CD4-positive, alpha-beta memory T cell (primary cell): ENCODE data around the gene KIF4A. TPM values are rescaled to one million over a fixed set of nuclear protein-coding genes. Genes with fewer than 3 reads are reported as not detected.
A peak's percentile ranks its signal among the peaks of the same experiment; 100 is the strongest.

Experiments
- CTCF ChIA-PET: fragments of 350-600 bp; sonication (Branson Sonifier 250); formaldehyde crosslinking; loops from one replicate; lab custom pipeline; 2021; ENCODE audit warnings: inconsistent platforms; ENCODE audit not compliant: partially characterized antibody; lab: Charles Lee
- POLR2A ChIA-PET: fragments of 350-600 bp; sonication (Branson Sonifier 250); formaldehyde crosslinking; loops from one replicate; lab custom pipeline; 2021; ENCODE audit not compliant: partially characterized antibody; lab: Charles Lee
- DNase-seq, 5 donors: peaks; one replicate each; pipeline versions ENCODE4 v3.0.0 to v3.0.0-alpha.2; 2020 to 2022; ENCODE audit warnings: mixed read lengths in 1 of 5
- H3K27ac ChIP-seq: one replicate; pipeline ENCODE4 v1.7.0; 2013; ENCODE audit warnings: low read depth, low read length
- H3K27me3 ChIP-seq: 2 replicates; pipeline ENCODE4 v1.7.0; 2013; ENCODE audit warnings: mild to moderate bottlenecking, low read length, moderate library complexity; ENCODE audit not compliant: insufficient read depth
- H3K36me3 ChIP-seq: 2 replicates; pipeline ENCODE4 v1.7.0; 2013; ENCODE audit warnings: mild to moderate bottlenecking, low read length, moderate library complexity; ENCODE audit not compliant: insufficient read depth
- H3K4me1 ChIP-seq: 2 replicates; pipeline ENCODE4 v1.7.0; 2013; ENCODE audit warnings: mild to moderate bottlenecking, low read length, moderate library complexity; ENCODE audit not compliant: insufficient read depth
- H3K4me3 ChIP-seq, 2 donors: one replicate each; pipeline ENCODE4 v1.7.0; 2013; ENCODE audit warnings: low read length in 2 of 2, mild to moderate bottlenecking in 1 of 2
- H3K9me3 ChIP-seq, 2 donors: one replicate each; pipeline ENCODE4 v1.7.0; 2013; ENCODE audit warnings: low read length in 2 of 2, control low read depth in 1 of 2; ENCODE audit not compliant: control insufficient read depth in 1 of 2
- H3K27ac Mint-ChIP-seq, 7 donors: one replicate each; pipeline ENCODE4 v1.8.0; 2020 to 2021; ENCODE audit warnings: mixed read lengths in 7 of 7, mild to moderate bottlenecking in 6 of 7, inconsistent platforms in 3 of 7, moderate library complexity in 3 of 7
- H3K27me3 Mint-ChIP-seq, 2 donors: one replicate each; pipeline ENCODE4 v1.8.0; 2020 to 2021; ENCODE audit warnings: mixed read lengths in 2 of 2
- H3K36me3 Mint-ChIP-seq, 2 donors: one replicate each; pipeline ENCODE4 v1.8.0; 2020 to 2021; ENCODE audit warnings: mixed read lengths in 2 of 2, inconsistent platforms in 1 of 2, mild to moderate bottlenecking in 1 of 2
- H3K4me1 Mint-ChIP-seq, 4 donors: one replicate each; pipeline ENCODE4 v1.8.0; 2020 to 2021; ENCODE audit warnings: mixed read lengths in 4 of 4, mild to moderate bottlenecking in 1 of 4
- H3K4me3 Mint-ChIP-seq, 8 donors: one replicate each; pipeline ENCODE4 v1.8.0; 2020 to 2021; ENCODE audit warnings: mixed read lengths in 8 of 8, mild to moderate bottlenecking in 7 of 8, moderate library complexity in 6 of 8, inconsistent platforms in 3 of 8
- H3K9me3 Mint-ChIP-seq, 8 donors: one replicate each; pipeline ENCODE4 v1.8.0; 2020 to 2021; ENCODE audit warnings: mixed read lengths in 8 of 8, mild to moderate bottlenecking in 5 of 8, inconsistent platforms in 3 of 8, moderate library complexity in 1 of 8
- intact Hi-C: fragments of 100-400 bp; cut with micrococcal nuclease; formaldehyde crosslinking; loops from one replicate; pipeline ENCODE4 v1.15.1; 2023
- polyA plus RNA-seq, 2 donors: library from polyadenylated mRNA; unstranded; fragments of 300-500 nt; fragmentation: Illumina TruSeq; gene quantifications; one replicate each; pipeline ENCODE4 v1.2.3, GENCODE V29; 2021
- total RNA-seq, 2 experiments: library from RNA; stranded (reverse); gene quantifications; one replicate each; pipeline ENCODE4 v1.2.3, GENCODE V29; 2021

Gene KIF4A
- total and polyA plus RNA-seq, 4 experiments from 2014 or later = 0.08 to 0.17 TPM; not detected in 2

DNA sequence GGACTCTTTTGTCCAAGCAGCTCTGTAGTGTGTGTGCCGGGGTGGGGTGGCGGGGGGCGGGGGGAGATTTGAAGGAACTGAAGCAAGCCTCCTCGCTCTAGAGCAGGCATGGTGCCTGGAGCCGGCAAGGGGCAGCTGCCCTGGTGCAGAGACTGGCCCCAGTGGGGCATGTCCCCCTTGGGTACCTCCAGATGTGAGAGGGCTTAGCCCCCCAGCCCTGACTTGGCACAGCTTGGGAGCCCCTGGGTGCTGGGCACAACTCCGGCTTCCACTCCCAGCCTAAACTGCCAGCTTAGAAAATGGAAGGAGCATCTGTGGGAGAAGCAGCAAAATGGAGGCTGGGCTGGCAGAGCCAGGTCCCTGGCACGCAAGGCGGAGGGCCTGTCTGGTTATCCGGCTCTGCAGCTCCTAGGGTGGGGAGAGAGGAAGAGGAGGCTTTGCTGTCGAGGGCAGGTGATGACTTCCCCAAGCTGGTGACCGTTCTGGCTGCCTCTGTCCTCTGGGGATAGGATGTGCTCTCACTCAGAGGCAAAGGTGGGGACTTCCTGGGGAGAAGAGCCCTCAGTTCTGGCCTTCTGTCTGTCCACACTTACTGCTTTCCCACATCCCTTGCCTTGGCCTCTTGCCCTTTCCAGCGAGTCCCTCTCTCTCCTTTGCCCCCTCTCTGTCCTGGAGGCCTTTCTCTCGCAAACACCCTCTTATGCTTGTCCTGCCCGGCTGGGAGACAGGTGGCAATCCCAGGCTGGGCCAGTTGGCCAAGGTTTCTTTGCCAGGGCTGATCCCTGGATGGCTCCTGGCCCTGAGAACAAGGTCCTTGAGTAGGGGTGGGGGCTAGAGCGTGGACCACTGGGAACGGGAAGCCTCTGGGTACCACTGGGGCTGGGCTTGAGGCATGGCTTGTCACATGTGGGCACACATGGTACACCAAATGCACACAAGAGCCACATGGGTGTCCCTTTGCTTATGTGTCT is 156.8 kb downstream of the KIF4A start:
- H3K9me3 Mint-ChIP-seq = no peaks in the 10 kb centered on the region
- Histone ChIP-seq H3K4me1 (peaks cover 2% of the 10 kb centered on the region), H3K36me3 (no peaks in the 10 kb centered on the region), H3K9me3 (no peaks in the 10 kb centered on the region), H3K27ac (no peak overlapping the region), H3K27me3 (peaks cover 4% of the 10 kb centered on the region), H3K4me3 (no peak overlapping the region)
- intact Hi-C loops = no loop called here
- DNase-seq = no peak
- H3K36me3 Mint-ChIP-seq = no peaks in the 10 kb centered on the region
- peaks cover 6 to 15% of the 10 kb centered on the region in 2 donors for H3K27me3 Mint-ChIP-seq
- CTCF ChIA-PET = interaction anchor here (0.7 to 3.1 kb wide), 2 partner anchors 9 to 218 kb away, joined by 3 to 11 read pairs; no protein-coding TSS in a partner anchor
- POLR2A ChIA-PET = no interaction called here
- H3K4me3 Mint-ChIP-seq = peak overlapping the region in 1 of 8 donors; percentile 30
- no peak overlapping the region for H3K27ac Mint-ChIP-seq
- H3K4me1 Mint-ChIP-seq = peaks cover 0 to 1% (median under 1%) of the 10 kb centered on the region in 4 donors

DNA sequence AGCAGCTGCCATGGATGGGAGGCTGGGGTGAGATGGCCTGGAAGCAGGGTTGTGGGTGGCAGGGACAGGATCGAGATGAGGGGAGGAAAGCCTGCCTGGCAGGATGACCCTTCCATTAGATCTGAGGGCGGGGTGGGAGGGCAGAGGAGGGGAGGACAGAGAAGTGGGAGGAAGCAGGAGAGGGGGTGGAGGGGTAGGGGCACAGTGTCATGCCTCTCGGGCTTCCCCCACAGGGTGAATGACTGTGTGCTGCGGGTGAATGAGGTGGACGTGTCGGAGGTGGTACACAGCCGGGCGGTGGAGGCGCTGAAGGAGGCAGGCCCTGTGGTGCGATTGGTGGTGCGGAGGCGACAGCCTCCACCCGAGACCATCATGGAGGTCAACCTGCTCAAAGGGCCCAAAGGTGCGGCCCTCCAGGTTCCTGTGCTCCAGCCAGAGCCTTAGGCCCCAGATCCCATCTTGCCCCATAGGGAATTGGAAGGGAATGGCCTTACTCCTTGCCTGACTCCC is 159.6 kb downstream of the KIF4A start:
- H3K27me3 ChIP-seq = no peaks in the 10 kb centered on the region
- no peak for DNase-seq
- no peaks in the 10 kb centered on the region for H3K9me3 ChIP-seq
- Mint-ChIP-seq H3K9me3 (no peaks in the 10 kb centered on the region), H3K27me3 (peaks cover 3 to 5% of the 10 kb centered on the region in 2 donors), H3K36me3 (no peaks in the 10 kb centered on the region), H3K4me1 (peaks cover 11 to 26% (median 20%) of the 10 kb centered on the region in 4 donors), H3K27ac (peak overlapping the region in 1 of 7 donors; percentile 52), H3K4me3 (no peak overlapping the region)
- H3K4me3 ChIP-seq = no peak overlapping the region
- H3K27ac ChIP-seq = no peak overlapping the region
- ChIA-PET CTCF (no interaction called here), POLR2A (no interaction called here)
- intact Hi-C loops = no loop called here
- H3K4me1 ChIP-seq = peaks cover 16% of the 10 kb centered on the region
- no peaks in the 10 kb centered on the region for H3K36me3 ChIP-seq

DNA sequence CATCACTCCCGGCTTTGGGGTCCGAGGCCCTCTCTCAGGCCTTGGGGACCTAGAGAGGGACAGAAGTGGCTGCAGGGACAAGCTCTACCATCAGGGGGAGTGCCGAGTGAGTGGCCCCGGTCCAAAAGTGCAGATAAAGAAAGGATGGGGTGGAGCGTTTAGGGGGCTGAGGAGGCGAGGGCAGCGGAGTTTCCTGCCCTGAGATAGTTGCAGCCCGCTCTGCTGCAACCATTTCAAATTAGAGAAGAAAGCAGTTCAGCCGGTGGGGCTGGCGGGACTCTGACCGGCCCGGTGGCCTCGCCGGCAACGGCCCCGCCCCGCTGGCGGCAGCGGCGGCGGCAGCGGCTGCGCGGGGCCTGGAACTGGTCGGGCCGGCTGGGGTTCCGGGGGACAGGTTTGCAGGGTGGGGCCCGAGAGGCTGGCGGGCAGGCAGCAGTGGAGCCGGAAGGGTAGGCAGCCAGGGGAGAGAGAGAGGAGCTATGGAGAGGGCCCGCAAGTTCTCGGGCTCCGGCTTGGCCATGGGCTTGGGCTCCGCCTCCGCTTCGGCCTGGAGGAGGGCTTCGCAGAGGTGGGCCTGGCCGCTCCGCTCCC is 162.3 kb downstream of the KIF4A start:
- Mint-ChIP-seq H3K9me3 (no peaks in the 10 kb centered on the region), H3K4me1 (peaks cover 23 to 48% (median 32%) of the 10 kb centered on the region in 4 donors), H3K27me3 (no peaks in the 10 kb centered on the region), H3K27ac (peak overlapping the region; percentile 80 to 94 (median 91)), H3K36me3 (no peaks in the 10 kb centered on the region), H3K4me3 (peak overlapping the region; percentile 90 to 94 (median 92))
- H3K27ac ChIP-seq = peak overlapping the region; percentile 38
- ChIA-PET CTCF (interaction anchor here (1.1 to 4.7 kb wide), 6 partner anchors 8 to 212 kb away, joined by 3 to 23 read pairs (median 5); no protein-coding TSS in a partner anchor), POLR2A (interaction anchor here (0.9 to 2.8 kb wide), 4 partner anchors 17 to 730 kb away, joined by 3 to 14 read pairs (median 4); partner anchors contain the start of gene IGBP1)
- peak; percentile 44 to 62 (median 53) for DNase-seq
- peak overlapping the region in 1 of 2 donors; percentile 56 for H3K4me3 ChIP-seq
- intact Hi-C loops = loop anchor here (5.0 kb wide), 2 partner anchors 305 to 320 kb away; partner anchors contain the start of gene IGBP1
- no peaks in the 10 kb centered on the region for H3K27me3 ChIP-seq
- H3K9me3 ChIP-seq = no peaks in the 10 kb centered on the region
- H3K4me1 ChIP-seq = peaks cover 33% of the 10 kb centered on the region
- H3K36me3 ChIP-seq = no peaks in the 10 kb centered on the region

DNA sequence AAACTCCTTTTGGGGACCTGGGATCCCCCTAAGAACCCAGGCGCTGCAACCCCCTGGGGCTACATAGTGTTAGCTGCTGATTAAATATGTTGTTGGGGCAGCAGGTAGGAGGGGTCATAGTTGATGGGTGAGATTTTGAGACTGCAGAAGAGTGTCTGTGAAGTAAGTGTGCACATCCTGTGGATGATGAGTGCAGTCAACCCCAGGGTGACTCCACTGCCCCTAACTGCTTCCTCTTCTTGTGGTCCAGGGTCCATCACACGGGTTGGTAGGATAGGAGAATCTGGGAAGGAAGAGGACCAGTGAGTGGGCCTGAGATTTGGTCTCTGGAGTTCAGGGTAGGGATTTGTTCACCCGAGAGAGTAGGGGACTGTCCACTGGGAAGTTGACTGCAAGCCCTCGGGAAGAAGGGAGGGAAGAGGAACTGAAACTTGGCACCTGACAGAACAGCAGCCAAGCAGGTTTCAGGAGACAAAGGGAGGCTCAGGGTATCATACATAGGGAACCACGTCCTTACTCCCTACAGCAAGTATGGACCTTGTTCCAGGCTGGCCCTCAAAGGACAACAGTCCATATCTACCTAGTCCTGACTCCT is 163.2 kb downstream of the KIF4A start:
- no peaks in the 10 kb centered on the region for H3K27me3 ChIP-seq
- no peaks in the 10 kb centered on the region for H3K9me3 ChIP-seq
- H3K36me3 ChIP-seq = no peaks in the 10 kb centered on the region
- H3K27me3 Mint-ChIP-seq = no peaks in the 10 kb centered on the region
- peaks cover 23 to 48% (median 32%) of the 10 kb centered on the region in 4 donors for H3K4me1 Mint-ChIP-seq
- POLR2A ChIA-PET = interaction anchor here (1.4 to 2.8 kb wide), 2 partner anchors 18 to 320 kb away, joined by 5 to 14 read pairs; partner anchors contain the start of gene IGBP1
- intact Hi-C loops = loop anchor here (5.0 kb wide), 2 partner anchors 304 to 321 kb away; partner anchors contain the start of gene IGBP1
- H3K4me1 ChIP-seq = peaks cover 33% of the 10 kb centered on the region
- H3K4me3 ChIP-seq = peak overlapping the region in 1 of 2 donors; percentile 56
- CTCF ChIA-PET = interaction anchor here (1.5 to 4.7 kb wide), 3 partner anchors 9 to 211 kb away, joined by 5 to 23 read pairs (median 5); no protein-coding TSS in a partner anchor
- no peak for DNase-seq
- no peaks in the 10 kb centered on the region for H3K36me3 Mint-ChIP-seq
- peak overlapping the region; percentile 38 to 91 (median 74) for H3K27ac Mint-ChIP-seq
- H3K27ac ChIP-seq = peak overlapping the region; percentile 38
- H3K4me3 Mint-ChIP-seq = peak overlapping the region; percentile 62 to 92 (median 82)
- H3K9me3 Mint-ChIP-seq = no peaks in the 10 kb centered on the region

DNA sequence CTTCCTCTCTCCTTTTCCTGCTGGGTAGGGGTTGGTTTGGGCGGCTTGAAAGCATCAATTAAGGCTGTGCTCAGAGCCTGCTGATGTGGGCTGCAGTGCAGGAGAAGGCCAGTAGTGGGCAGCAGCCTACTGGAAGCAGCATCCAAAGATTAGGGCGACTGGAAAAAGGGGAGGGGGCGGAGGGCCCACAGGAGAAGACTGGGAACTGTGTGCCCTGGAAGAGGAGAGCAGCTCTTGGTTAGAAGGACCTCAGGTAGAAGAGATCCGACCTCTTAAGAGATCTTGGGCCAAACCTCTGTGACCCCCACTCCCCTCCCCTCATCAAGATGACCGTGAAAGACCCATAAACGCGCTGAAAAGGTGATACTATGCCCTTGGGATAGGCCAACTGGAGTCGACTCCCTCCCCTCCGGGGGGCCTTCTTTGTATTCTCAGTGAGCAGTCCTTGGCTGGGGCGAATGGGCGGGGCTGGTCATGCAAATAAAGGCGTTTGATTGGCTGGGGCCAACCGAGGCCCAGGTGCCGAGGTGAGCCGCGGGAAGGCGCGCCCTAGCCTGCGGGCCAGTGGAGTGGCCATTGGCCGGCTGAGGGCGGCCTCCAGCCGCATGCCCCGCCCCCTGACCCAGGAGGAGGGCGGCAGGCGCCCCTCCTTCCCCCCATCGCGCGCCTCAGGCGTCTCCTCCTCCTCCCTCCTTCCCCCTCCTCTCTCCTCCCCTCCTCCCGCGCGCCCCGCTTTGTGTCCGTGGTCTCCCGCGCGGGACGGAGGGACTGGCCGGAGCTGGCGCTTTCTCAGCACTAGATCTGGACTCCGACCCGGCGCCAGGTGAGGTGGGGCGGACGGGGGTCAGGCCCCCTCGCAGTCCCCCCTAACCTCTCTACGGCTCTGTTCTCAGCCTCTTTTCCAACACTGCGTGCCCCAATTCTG is 164.8 kb downstream of the KIF4A start:
- DNase-seq = peak; percentile 68 to 92 (median 73)
- intact Hi-C loops = loop anchor here (1.0 to 5.0 kb wide), 4 partner anchors 20 to 322 kb away; partner anchors contain the start of gene IGBP1
- CTCF ChIA-PET = interaction anchor here (1.0 to 4.7 kb wide), 6 partner anchors 8 to 210 kb away, joined by 4 to 23 read pairs (median 6); partner anchors contain the start of gene DLG3
- Histone ChIP-seq H3K36me3 (no peaks in the 10 kb centered on the region), H3K27me3 (no peaks in the 10 kb centered on the region), H3K9me3 (no peaks in the 10 kb centered on the region), H3K4me1 (peaks cover 33% of the 10 kb centered on the region), H3K27ac (peak overlapping the region; percentile 60), H3K4me3 (peak overlapping the region; percentile 57 to 60)
- Mint-ChIP-seq H3K27me3 (no peaks in the 10 kb centered on the region), H3K4me1 (peaks cover 23 to 48% (median 32%) of the 10 kb centered on the region in 4 donors), H3K27ac (peak overlapping the region; percentile 78 to 94 (median 92)), H3K9me3 (no peaks in the 10 kb centered on the region), H3K36me3 (peaks cover 0 to 5% of the 10 kb centered on the region in 2 donors), H3K4me3 (peak overlapping the region; percentile 77 to 90 (median 88))
- POLR2A ChIA-PET = interaction anchor here (1.2 to 2.6 kb wide), 2 partner anchors 20 to 321 kb away, joined by 3 to 12 read pairs; partner anchors contain the start of gene IGBP1
